Endothelial cell of umbilical vein (primary cell): ENCODE data around the gene AGTPBP1.

Source experiments
- CTCF ChIP-seq, 2 donors: IDR thresholded peaks; 1 replicate in 1 of 2; 2 replicates in 1 of 2; pipeline ENCODE4 v1.5.1; 2011; ENCODE audit warnings: low read length in 2 of 2, mild to moderate bottlenecking in 2 of 2, moderate library complexity in 2 of 2, control low read depth in 1 of 2, inconsistent platforms in 1 of 2, low read depth in 1 of 2; ENCODE audit not compliant: insufficient read depth in 1 of 2; ENCODE audit errors: extremely low read depth in 1 of 2
- EZH2 ChIP-seq: IDR thresholded peaks from 2 replicates; pipeline ENCODE4 v1.6.1; 2012; ENCODE audit warnings: borderline replicate concordance, low read depth, mild to moderate bottlenecking, moderate library complexity, low read length, inconsistent platforms; ENCODE audit not compliant: severe bottlenecking
- JUN ChIP-seq: IDR thresholded peaks from 2 replicates; pipeline ENCODE4 v1.6.1; 2011; ENCODE audit warnings: borderline replicate concordance, low read depth; ENCODE audit not compliant: insufficient read length, insufficient read depth
- MYC ChIP-seq: IDR thresholded peaks from one replicate; pipeline ENCODE4 v1.6.1; 2011; ENCODE audit warnings: mild to moderate bottlenecking, low read depth, low read length
- POLR2A ChIP-seq: IDR thresholded peaks from 2 replicates; pipeline ENCODE4 v1.6.1; 2012; ENCODE audit warnings: low read depth, mild to moderate bottlenecking, control low read depth, low read length
- POLR2AphosphoS5 ChIP-seq: IDR thresholded peaks from 2 replicates; pipeline ENCODE4 v1.6.1; 2012; ENCODE audit warnings: low read depth, mild to moderate bottlenecking, control low read depth, low read length, moderate library complexity; ENCODE audit not compliant: insufficient read depth

GRCh38 chr9:85541876-85542275 lies 199.9 kb downstream of the AGTPBP1 start:
- no peak for TF ChIP-seq JUN
- no peak for TF ChIP-seq POLR2A
- TF ChIP-seq MYC = no peak
- TF ChIP-seq EZH2 = no peak
- no peak for TF ChIP-seq POLR2AphosphoS5
- no peak for TF ChIP-seq CTCF (IDR thresholded peaks at IDR 0.05; ENCODE audit: extremely low read depth in 1 of 2, insufficient read depth in 1 of 2, low read depth in 1 of 2, low read length in 2 of 2)
